ENCODE results near the gene PAK4.
"Not testable (repeated sequence)": the region's sequence is repeated elsewhere in the genome, so short reads cannot be mapped to it uniquely, and the experiment has no call there.

The PAK4 gene

DNA sequence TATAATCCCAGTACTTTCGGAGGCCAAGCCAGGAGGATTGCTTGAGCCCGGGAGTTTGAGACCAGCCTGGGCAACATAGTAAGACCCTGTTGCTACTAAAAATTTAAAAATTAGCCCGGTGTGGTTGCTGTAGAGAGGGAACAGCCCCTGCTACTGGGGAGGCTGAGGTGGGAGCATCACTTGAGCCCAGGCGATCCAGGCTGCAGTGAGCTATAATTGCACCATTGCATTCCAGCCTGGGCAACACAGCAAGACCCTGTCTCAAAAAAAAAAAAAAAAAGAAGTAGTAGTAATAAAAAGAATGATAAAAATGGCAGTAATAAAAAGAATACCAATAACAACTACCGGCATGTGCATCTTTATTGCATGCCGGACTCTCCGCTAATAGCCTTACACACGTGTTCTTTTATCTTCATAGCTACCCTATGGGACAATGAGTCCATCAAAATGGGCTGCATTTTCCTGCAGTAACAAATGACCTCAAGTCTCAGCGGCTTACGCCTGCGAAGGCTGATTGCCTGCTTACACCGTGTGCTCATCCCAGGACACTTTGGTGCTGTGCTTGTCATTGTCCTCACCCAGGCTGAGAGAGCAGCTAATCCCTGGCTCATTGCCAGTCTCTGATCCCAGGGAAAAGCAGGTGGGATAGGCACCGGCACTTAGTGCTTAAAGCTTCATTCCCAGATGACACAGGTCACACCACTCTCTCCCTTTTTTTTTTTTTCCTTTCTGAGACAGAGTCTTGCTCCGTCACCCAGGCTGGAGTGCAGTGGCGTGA lies 92.8 kb downstream of the PAK4 start:
- Histone ChIP-seq H3K4me2 (no peak overlapping the region), H3K4me3 (IDR thresholded peaks at IDR 0.05; ENCODE audit: insufficient read depth, low read depth, low read length) (no peak overlapping the region), H3K79me2 (ENCODE audit: insufficient read depth, low read depth) (no peaks in the 10 kb centered on the region), H3K27ac (no peak overlapping the region), H3K27me3 (ENCODE audit: insufficient read depth, low read depth) (peaks cover 4% of the 10 kb centered on the region; the same call in 1 of the 2 replicates), H3K4me1 (ENCODE audit: low read depth, poor library complexity, severe bottlenecking) (peaks cover 6% of the 10 kb centered on the region), H3K9ac (no peak overlapping the region), H3K36me3 (ENCODE audit: insufficient read depth) (no peaks in the 10 kb centered on the region), H2AFZ (ENCODE audit: low read depth) (no peak overlapping the region), H4K20me1 (ENCODE audit: insufficient read depth) (no peaks in the 10 kb centered on the region)
- TF ChIP-seq, protein P1, sequence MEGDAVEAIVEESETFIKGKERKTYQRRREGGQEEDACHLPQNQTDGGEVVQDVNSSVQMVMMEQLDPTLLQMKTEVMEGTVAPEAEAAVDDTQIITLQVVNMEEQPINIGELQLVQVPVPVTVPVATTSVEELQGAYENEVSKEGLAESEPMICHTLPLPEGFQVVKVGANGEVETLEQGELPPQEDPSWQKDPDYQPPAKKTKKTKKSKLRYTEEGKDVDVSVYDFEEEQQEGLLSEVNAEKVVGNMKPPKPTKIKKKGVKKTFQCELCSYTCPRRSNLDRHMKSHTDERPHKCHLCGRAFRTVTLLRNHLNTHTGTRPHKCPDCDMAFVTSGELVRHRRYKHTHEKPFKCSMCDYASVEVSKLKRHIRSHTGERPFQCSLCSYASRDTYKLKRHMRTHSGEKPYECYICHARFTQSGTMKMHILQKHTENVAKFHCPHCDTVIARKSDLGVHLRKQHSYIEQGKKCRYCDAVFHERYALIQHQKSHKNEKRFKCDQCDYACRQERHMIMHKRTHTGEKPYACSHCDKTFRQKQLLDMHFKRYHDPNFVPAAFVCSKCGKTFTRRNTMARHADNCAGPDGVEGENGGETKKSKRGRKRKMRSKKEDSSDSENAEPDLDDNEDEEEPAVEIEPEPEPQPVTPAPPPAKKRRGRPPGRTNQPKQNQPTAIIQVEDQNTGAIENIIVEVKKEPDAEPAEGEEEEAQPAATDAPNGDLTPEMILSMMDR (conservative IDR thresholded peaks at IDR 0.05; ENCODE audit: low read depth, low read length) = no peak

DNA sequence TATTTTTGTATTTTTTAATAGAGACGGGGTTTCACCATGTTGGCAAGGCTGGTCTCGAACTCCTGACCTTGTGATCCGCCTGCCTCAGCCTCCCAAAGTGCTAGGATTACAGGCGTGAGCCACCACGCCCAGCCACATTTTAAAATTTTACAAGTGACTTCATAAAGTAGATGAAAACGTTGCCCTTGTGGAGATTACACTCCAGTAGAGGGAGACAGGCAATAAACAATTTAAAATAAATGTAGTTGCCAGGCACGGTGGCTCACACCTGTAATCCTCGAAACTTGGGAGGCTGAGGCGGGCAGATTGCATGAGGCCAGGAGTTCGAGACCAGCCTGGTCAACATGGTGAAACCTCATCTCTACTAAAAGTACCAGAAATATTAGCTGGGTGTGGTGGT lies 93.5 kb downstream of the PAK4 start:
- H3K9ac ChIP-seq; H2AFZ ChIP-seq (ENCODE audit: low read depth); H3K4me2 ChIP-seq; H4K20me1 ChIP-seq (ENCODE audit: insufficient read depth); H3K4me1 ChIP-seq (ENCODE audit: low read depth, poor library complexity, severe bottlenecking); H3K4me3 ChIP-seq (IDR thresholded peaks at IDR 0.05; ENCODE audit: insufficient read depth, low read depth, low read length); H3K36me3 ChIP-seq (ENCODE audit: insufficient read depth); H3K27me3 ChIP-seq (ENCODE audit: insufficient read depth, low read depth); H3K79me2 ChIP-seq (ENCODE audit: insufficient read depth, low read depth); H3K27ac ChIP-seq: not testable (repeated sequence)

DNA sequence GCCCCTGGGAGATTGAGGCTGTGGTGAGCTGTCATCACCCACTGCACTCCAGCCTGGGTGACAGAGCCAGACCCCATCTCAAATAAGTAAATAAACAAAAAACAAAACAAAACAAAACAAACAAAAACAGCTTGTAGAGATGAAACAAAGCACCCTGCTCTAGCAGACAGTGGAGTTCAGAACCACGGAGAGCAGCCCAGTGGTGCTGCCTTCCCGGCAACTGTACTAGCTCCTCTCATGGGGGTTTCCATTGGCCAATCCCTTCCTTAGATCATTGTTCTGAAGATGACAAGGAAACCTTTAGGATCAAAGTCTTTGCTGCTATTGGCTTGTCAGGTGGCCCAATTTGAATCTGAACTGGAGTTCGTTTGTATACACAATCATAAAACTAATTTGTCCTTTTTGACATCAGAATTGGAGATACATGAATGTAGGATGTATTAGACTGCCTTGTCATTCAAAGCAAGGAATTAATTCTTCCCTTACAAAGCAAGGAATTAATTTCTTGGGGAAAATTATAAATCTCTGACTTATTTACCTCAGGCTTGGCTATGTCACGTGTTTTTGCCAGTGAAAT lies 98.2 kb downstream of the PAK4 start:
- TF ChIP-seq, protein P1 (conservative IDR thresholded peaks at IDR 0.05; ENCODE audit: low read depth, low read length) = no peak
- no peaks in the 10 kb centered on the region for H4K20me1 ChIP-seq (ENCODE audit: insufficient read depth)
- peaks cover 11% of the 10 kb centered on the region; the same call in 1 of the 2 replicates for H3K27me3 ChIP-seq (ENCODE audit: insufficient read depth, low read depth)
- H3K4me1 ChIP-seq (ENCODE audit: low read depth, poor library complexity, severe bottlenecking) = no peaks in the 10 kb centered on the region
- no peak overlapping the region for H2AFZ ChIP-seq (ENCODE audit: low read depth)
- H3K4me2 ChIP-seq = no peak overlapping the region
- H3K79me2 ChIP-seq (ENCODE audit: insufficient read depth, low read depth) = no peaks in the 10 kb centered on the region
- H3K9ac ChIP-seq = no peak overlapping the region
- H3K36me3 ChIP-seq (ENCODE audit: insufficient read depth) = no peaks in the 10 kb centered on the region
- no peak overlapping the region for H3K4me3 ChIP-seq (IDR thresholded peaks at IDR 0.05; ENCODE audit: insufficient read depth, low read depth, low read length)
- no peak overlapping the region for H3K27ac ChIP-seq

DNA sequence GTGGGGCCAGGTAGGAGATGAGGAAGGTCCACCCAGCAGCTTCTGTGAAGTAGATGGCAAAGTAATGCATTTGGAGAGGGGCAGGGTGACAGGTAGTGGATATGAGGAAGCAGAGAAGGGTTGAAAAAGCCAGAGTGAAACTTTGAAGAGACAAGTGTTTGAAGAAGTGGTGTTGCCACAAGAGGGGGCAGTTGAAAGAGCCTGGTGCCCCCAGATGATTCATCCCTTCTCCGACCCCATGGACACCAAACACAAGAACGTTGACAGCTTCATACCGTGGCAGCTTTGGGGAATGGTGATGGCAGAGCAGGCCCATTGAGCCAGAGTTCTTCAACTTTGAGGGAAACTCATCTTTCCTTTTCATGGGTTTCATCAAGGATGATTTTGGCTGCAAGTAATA lies 99.3 kb downstream of the PAK4 start:
- Histone ChIP-seq H2AFZ (ENCODE audit: low read depth) (no peak overlapping the region), H4K20me1 (ENCODE audit: insufficient read depth) (no peaks in the 10 kb centered on the region), H3K79me2 (ENCODE audit: insufficient read depth, low read depth) (no peaks in the 10 kb centered on the region), H3K4me3 (IDR thresholded peaks at IDR 0.05; ENCODE audit: insufficient read depth, low read depth, low read length) (no peak overlapping the region), H3K4me1 (ENCODE audit: low read depth, poor library complexity, severe bottlenecking) (no peaks in the 10 kb centered on the region), H3K4me2 (no peak overlapping the region), H3K36me3 (ENCODE audit: insufficient read depth) (no peaks in the 10 kb centered on the region), H3K9ac (no peak overlapping the region), H3K27ac (no peak overlapping the region), H3K27me3 (ENCODE audit: insufficient read depth, low read depth) (peaks cover 11% of the 10 kb centered on the region; the same call in 1 of the 2 replicates)
- TF ChIP-seq, protein P1 (conservative IDR thresholded peaks at IDR 0.05; ENCODE audit: low read depth, low read length) = no peak

Measured in KMS-11 (cell line).